Daoy (cell line): ENCODE data around the gene CHN2. TPM values are rescaled to one million over a fixed set of nuclear protein-coding genes. Genes with fewer than 3 reads are reported as not detected.

Experiments used
- DNase-seq: peaks from one replicate; pipeline ENCODE4 v3.0.0-alpha.2; 2015; ENCODE audit warnings: low read depth
- total RNA-seq: library from RNA; depleted of rRNA; stranded (reverse); fragments of >200 nt; shearing (Covaris generic); gene quantifications from 2 replicates; pipeline ENCODE4 v1.2.3, GENCODE V29; 2014; rRNA removed

CHN2 gene
- 15.3 and 19.8 TPM in 2 replicates for total RNA-seq

DNA sequence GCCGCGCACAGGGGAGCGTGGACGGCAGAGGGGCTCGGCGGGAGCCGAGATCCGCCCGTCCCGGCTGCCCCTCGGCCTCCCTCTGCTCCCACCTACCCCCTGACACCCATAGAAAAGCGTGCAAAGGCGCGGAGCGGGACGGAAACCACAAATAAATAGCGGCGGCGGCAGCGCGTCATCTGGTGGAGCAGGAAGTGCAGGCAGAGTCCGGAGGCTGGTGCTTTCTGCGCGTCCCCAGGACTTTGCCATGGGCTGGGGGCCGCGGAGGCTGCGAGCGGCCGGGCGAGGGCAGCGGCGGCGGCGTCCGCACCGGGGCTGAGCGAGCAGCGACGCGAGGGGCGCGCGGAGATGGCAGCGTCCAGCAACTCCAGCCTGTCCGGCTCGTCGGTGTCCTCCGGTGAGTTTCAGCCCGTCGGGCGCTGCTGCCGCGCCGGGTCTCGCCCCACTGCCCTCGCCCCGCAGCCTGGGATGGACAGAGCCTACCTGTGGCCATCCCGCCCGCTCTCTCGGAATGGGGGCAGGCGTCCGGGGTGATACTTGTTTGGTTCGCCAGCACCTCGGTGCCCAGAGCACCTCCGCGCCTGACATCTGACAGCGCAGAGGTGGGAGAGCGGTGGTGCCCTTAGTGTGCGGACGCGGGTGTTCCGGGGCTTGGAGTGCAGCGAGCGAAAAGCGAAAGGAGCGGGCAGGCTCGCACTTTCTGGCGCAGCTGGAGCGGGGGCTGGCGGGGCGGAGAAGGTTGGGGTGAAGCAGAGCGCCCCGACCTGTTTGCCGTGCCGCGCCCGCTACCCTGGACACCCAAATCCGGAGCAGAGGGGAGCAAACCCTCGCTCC lies at the start of gene CHN2:
CHN2 (plus strand) TSS at position 182 of the 834 bp plus-strand sequence.
- peak; percentile 80 for DNase-seq

DNA sequence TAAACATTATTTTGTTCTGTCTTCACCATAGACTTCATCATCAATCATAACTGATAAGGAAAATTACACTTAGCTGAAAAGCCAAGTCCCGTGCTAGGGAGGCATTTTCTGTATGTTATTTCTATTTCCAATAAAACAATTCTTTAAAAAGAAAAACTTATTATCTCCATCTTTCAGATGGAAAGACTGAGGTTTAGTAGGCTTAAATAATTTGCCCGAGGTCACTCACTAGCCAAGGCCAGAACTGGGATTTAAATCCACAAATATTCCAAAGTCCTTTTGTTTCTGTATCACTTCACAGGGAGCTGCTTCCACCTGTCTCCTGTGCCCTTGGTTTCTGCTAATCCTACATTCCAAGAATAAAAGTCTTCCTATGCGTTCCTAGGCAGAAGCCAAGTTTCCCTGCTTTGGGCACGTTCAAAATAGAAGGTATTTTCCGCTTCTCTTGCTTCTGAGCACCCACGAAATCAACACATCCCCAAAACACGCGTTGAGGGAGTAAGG lies 49.0 kb upstream of the CHN2 start:
- no peak for DNase-seq

GRCh38 chr7:29146057-29146706 lies 48.4 kb upstream of the CHN2 start, which contains the start of gene CPVL:
Gene CPVL (minus strand): TSS chr7:29146537. CDS start chr7:29121061, 25,476 bp downstream.
- peak; percentile 93 for DNase-seq

- DNase-seq, result peak; percentile 44
These were observed 47.5 kb upstream of the CHN2 start for GRCh38 chr7:29146888-29147609.

- DNase-seq, result no peak
These were observed 46.8 kb upstream of the CHN2 start for GRCh38 chr7:29147821-29148220.

GRCh38 chr7:29149036-29149435 lies 45.5 kb upstream of the CHN2 start:
- DNase-seq, result no peak

- no peak for DNase-seq
These were observed 43.7 kb upstream of the CHN2 start for GRCh38 chr7:29150856-29151255.

- no peak for DNase-seq
These were observed 40.5 kb upstream of the CHN2 start for GRCh38 chr7:29154076-29154475.

DNA sequence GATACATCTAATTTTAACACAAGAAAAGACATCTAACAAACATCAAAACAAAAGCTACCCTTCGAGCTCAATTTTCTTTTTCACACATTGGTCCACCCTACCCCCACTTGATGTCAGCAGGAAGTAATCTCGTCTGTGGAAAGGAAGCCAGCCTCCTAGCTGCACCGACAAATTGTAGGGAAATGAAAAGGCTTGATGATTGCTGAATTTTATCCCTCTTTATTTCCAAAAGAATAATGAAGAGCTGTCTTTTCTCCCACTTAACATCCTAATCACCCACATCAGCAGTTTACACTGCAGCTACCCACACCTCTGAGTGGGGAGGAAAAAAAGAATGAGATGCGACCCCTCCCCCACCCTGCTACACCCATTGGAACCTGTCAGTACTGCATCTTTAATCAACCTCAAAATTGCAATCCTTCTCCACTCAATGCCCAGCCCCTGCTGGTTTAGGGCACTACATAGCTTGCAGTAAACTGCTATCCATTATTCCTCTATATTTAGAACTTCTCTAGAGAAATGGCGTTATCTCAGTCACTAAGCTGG lies 37.6 kb upstream of the CHN2 start:
- no peak for DNase-seq

DNA sequence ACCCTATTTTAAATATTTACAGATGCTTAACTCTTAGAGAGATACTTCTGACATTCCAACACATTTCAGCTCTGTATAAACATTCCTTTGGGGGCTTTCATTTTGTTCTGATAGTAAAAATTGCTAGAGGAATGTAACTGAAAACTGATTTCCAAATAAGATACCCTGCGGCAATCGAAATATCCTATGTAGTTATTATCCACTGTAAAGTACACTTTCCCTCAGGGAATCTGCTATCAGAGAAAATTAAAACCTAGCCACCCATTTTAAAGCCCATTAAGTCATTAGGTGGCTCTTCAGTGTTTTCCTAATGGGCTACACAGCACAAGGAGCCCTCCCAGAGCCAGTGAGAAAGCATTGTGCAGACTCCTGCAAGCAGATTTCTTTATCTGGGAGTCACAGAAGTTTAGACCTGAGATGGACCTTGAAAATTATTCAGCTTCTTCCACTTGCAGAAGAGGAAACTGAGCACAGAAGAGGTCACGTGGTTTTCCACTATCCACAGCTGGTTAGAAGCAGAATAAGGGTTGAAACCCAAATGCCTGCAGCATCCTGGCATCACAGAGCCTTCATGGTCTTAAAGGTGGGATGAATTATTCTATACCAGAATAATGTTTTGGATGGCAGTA lies 35.7 kb upstream of the CHN2 start:
- DNase-seq, result no peak

GRCh38 chr7:29160080-29160479 lies 34.5 kb upstream of the CHN2 start:
- DNase-seq, result no peak

DNA sequence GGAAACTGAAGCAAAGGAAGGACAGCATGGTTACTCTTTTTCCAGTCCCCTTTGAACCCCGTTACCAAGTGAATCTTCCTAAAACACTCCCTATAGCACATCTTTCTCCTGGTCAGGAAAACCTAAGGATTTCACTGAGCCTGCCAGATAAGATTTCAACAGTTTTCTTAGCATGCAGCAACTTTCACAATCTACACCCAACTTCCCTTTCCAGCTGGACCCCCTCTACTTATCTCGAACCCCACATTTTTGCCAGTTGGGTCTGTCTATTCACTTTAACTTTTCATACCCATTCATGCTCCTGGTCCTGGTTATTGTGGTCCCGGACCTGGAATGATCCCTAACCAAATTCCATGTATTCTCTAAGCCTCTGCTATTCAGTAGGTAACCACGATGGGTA lies 33.3 kb upstream of the CHN2 start:
- DNase-seq, result no peak

GRCh38 chr7:29162577-29162976 lies 32.0 kb upstream of the CHN2 start:
- no peak for DNase-seq

- DNase-seq, result no peak
These were observed 30.7 kb upstream of the CHN2 start for GRCh38 chr7:29163854-29164253.

DNA sequence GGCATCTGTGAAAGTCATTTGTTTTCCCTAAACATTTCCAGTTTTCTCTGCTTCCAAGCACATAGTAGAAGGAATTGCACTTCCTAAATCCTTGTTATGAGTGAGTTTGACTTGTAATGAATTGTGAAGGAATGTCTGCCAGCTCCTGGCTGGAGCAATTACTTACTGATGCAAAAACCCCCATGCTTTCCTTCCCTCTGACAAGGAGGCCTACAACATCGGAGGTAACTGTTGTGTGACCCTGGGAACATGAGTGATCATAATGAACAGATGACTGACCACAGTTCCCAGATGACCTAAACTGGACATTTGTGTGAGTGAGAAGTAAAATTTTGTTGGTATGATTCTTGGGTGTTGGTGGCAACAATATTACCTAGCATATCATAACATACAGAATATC lies 26.9 kb upstream of the CHN2 start:
- no peak for DNase-seq

GRCh38 chr7:29170781-29171180 lies 23.8 kb upstream of the CHN2 start:
- DNase-seq, result peak; percentile 47

GRCh38 chr7:29173458-29173857 lies 21.1 kb upstream of the CHN2 start:
- DNase-seq, result no peak

DNA sequence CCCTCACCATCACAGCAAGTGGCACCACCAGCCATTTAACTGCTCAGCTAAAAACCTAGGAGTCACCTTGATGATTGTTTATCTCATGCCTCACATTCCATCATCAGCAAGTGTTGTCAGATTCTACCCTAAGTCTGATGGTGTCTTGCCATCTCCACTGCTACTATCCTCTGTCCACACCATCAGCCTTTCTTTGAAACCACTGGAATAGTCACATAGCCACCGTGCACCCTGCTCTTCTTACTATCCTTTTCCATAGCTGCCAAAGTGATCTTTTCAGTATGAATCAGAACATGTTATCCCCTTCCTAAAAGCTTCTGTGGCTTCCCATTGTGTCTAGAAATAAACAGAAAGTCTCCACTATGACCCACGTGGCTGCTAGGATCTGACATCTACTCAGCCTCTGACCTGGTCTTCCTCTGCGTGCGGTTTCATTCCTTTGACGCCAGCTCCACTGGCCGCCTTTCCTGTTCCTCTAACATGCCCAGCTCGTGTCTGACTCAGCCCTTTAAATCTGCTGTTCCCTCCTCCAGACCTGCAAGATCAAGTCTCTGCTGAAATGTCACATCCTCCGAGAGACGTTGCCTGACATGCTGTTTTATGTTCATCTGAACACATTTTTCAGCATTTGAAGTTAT lies 16.5 kb upstream of the CHN2 start:
- DNase-seq, result peak; percentile 89

DNA sequence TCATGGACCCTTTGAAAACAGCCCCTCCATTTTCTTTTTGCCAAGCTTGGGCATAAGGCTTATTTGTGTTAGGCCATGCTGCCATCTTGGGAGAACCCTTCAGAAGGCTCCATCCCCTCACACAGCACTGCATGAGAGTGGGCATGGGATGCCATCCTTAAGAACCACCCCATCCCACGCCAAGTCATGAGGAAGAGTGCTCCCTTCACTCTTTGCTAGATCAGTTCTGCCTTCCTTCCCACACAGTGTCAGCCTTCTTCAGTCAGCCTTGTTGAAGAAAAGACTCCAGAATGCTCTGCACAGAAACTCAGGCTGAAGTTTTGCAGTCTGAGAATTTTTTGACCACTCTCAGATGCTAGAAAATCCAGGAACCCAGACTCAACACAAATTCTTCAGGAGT lies 15.5 kb upstream of the CHN2 start:
- DNase-seq, result no peak

DNA sequence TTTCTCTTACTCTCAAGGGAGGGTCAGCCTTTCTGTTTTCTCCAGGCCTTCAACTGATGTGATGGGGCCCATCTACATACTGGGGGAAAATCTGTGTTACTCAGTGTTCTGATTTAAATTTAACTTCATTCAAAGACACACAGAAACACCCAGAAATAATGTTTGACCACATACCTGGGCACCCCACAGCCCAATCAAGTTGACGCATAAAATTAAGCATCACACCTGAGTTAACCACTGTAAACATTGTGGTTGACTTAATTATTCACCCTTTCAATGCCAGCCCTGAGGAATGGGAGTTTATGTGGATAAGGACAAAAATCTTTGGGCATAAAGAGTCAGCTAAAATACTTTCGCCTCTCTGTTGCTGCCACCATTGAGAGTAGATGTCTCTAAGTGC lies 10.0 kb upstream of the CHN2 start:
- no peak for DNase-seq

- DNase-seq, result no peak
These were observed 9.0 kb upstream of the CHN2 start for GRCh38 chr7:29185613-29186012.
